Jurkat, Clone E6-1 (cell line): ENCODE results near the gene CDKAL1.
"Not testable (repeated sequence)": the region's sequence is repeated elsewhere in the genome, so short reads cannot be mapped to it uniquely, and the experiment has no call there.

ENCODE experiments used
- DNase-seq: peaks from one replicate; pipeline ENCODE4 v3.0.0-alpha.2; 2011; ENCODE audit warnings: low read depth, low spot score
- H3K4me3 ChIP-seq: 2 replicates; pipeline ENCODE4 v1.5.1; 2011; ENCODE audit warnings: mild to moderate bottlenecking, low read length, control low read depth, moderate library complexity

CDKAL1 gene

DNA sequence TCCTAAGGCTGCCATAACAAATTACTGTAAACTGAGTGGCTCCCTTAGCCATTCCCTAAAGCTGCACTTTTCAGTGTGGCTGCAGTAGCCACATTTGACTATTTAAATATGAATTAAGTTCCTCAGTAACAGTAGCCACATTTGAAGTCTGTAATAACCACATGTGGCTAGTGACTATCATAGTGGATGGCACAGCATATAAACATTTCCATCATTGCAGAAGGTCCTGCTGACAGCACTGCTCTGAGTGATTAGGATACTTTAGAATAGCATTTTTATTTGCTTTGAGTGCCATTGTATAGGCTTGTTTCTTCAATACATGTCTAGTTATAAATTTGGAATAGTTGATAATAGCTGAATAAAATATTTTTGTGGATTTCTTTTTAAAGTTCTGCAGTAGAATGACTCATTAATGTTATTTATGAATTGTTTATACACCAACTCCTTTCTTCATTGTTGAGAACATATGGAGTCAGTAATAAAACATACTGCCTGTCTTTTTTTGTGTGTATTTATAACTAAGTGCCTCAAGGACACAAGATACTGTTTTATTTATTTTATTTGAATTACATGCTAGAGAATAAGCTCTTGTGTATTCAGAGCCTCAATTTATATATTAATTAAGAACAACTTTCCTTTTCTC lies 217.2 kb downstream of the CDKAL1 start:
- H3K4me3 ChIP-seq = no peak overlapping the region
- DNase-seq = no peak

DNA sequence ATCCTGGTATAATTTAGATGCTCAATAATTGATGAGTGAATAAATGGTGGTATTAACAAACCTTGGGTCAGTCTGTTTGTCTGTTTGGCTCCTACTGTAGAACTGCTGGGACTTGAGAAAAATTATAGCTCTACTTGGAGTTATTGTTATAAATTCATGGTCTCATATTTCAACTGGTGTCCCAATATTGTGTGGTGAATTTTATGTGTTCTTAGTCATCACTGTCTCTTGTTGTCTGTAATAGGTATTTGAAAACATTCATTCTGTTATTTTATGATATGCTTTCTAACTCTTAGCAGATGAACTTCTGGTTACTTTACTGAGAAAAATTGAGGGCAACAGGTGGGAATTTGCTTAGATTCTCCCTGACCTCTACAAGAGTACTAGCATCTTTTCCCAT lies 221.4 kb downstream of the CDKAL1 start:
- no peak overlapping the region for H3K4me3 ChIP-seq
- no peak for DNase-seq

DNA sequence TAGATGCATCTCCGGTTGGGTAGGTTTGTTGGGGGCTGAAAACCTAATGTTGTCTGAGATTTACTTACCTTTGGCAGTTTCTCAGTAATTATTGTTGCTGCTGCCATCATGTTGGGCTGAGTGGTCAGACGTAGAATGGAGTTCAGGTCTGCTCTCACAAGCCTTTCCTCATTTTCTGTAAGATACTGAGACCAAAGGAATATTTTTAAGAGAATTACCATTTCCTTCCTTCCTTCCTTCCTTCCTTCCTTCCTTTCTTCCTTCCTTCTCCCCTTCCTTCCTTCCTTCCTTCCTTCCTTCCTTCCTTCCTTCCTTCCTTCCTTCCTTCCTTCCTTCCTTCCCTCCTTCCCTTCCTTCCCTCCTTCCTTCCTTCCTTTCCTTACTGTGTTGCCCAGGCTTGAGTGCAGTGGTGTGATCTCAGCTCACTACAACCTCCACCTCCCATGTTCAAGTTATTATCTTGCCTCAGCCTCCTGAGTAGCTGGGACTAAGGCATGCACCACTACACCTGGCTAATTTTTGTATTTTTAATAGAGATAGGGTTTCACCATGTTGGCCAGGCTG lies 222.4 kb downstream of the CDKAL1 start:
- DNase-seq, H3K4me3 ChIP-seq: not testable (repeated sequence)

DNA sequence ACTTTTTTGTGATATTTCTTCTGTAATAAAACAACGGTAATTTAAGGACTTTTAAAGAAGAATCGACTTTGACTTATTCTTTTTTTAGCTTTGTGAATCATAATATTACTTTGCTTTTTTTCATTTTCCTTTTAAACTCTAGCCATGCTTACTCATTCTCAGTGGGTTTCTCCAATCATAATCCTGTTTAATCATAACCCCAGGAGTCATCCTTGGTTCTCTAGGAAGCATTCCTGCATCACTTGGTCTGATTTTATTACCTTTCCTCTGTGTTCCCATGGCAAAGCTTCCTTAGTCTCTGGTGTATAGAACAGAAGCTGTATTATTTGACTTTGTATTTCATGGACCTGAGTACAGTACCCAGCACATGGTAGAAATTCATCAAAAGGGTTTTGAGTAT lies 223.5 kb downstream of the CDKAL1 start:
- no peak overlapping the region for H3K4me3 ChIP-seq
- DNase-seq = no peak

DNA sequence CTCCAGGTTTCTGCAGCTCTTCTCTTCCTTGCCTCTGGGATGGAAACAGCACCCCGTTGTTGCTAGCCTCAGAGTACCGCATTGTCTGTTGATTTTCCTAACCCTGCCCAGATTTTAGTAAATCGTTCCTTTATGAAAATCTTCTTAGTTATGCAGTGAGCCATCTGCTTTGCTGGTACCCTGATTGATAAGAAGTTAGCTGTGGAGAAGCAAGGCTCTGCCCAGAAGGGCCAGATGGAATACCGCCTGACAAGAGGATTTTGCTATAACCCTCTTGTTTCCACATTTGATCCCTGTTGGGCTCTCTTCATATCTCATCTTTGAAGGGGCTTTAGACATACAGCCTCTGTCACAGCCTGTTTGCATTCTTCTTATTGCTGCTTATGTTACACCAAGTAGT lies 229.0 kb downstream of the CDKAL1 start:
- H3K4me3 ChIP-seq = no peak overlapping the region
- no peak for DNase-seq

DNA sequence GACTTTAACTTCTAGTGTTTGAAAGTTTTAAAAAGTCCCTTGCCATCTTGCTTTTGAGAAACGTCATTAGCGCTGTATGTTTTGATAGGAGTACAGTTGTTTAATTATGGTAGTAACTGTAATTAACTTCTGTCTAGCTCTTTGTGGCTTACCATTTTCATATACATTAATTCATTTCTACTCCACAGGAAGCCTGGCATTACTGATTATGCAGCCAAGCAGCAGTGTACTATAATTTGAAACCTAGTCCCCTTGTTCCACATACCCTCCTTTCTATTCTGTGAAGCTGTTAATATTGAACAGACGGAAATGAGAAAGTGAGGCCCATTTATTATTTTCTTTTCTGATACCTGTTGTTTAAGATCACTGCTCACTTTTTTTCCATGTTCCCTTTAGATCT lies 235.4 kb downstream of the CDKAL1 start:
- H3K4me3 ChIP-seq = no peak overlapping the region
- peak; percentile 35 for DNase-seq

DNA sequence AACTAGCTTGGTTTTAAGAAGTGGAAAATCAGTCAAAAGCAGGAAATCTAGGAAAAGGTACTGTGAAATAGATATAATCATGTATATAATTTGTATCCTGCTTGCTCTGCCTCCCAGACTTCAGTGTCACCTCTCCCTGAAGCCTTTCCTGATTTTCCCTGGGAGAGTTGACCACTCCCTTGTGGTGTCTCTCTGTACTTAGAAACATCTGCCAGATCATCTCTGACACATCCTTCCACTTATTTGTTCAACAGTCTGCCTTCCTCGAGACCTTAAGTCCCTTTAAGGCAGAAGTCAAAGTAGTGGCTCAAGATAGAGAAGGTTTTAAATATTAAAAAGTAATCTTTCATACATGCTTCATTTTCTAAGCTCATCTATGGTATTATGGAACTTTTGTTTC lies 236.5 kb downstream of the CDKAL1 start:
- H3K4me3 ChIP-seq = no peak overlapping the region
- no peak for DNase-seq

DNA sequence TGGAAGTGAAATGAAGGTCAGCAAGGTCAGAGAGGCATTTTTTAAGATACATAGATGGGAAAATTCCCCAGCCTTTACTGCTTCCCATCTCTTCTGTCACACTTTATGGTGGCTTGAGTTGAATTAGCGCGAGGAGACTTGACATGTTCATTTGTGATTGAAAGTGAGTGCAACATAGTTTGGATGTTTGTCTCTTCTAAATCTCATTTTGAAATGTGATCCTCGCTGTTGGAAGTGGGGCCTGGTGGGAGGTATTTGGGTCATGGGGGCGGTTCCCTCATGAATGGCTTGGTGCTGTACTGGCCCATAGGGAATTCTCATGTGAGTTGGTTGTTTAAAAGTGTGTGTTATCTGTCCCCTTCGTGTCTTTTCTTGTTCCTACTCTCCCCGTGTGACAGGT lies 237.2 kb downstream of the CDKAL1 start:
- DNase-seq = no peak
- H3K4me3 ChIP-seq = no peak overlapping the region

DNA sequence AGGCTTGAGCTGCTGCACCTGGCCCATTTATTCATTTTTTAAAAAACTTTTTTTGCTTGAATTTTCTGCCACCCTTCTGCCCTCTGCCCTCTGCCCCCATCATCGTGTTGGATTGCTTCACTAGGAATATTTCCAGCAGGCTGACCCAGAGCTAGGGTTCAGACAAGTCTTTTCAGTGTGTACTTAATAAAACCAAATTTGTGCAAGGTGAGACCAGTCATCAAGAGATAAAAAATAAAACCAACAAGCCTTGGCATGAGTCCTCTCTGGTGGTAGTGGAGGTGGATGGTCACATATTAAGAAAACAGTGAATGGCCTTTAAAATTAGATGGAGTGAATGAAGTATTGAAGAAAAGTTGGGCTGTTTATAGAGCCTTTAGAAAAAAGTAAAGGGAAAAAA lies 239.6 kb downstream of the CDKAL1 start:
- H3K4me3 ChIP-seq = no peak overlapping the region
- DNase-seq = no peak

DNA sequence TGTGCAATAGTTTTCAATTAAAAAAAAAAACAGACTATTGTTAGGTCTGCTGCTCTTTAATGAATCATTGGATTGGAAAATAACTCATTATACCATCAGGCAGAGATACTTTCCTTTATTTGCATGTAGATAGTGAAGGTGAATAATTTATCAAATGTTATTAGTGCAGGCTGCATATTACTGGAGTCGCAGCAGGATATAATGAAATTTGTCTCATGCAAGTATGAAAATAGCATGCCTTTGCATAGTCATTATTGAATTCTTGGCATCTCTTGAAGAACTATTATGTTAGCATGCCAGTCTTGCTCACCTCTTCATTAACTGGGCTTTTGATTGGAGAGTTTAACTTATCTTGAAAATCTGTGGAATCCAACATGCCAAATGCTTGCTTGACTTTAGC lies 241.7 kb downstream of the CDKAL1 start:
- no peak overlapping the region for H3K4me3 ChIP-seq
- no peak for DNase-seq

DNA sequence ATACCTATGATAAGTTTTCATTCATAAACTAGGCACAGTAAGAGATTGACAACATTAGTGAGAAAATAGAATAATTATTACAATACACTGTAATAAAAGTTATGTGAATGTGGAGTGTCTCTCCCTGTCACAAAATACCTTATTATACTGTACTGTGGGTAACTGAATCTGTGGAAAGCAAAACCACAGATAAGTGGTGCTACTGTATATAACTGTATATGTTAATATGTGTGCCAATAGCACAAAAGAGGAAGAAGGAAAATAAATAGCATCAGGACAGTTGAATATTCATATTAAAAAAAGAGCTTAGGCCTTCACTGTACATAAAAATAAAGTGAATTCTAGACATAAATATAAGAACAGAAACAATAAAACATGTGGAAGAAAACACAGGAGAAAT lies 243.5 kb downstream of the CDKAL1 start:
- DNase-seq = no peak
- no peak overlapping the region for H3K4me3 ChIP-seq

DNA sequence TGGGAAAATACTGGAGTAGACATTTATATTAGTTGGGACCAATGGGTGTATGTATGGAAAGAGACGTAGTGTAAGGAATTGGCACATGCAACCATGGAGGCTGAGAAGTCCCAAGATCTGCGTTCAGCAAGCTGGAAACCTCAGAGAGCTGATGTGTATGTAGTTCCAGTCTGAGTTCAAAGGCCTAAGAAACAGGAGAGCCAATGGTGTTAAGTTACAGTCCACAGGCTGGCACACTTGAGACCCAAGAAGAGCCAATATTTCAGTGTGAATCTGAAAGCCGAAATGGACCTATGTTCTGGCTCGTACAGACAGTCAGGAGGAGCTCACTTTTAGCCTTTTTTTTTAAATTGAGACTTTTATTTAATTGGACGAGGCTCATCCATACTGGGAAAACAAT lies 244.2 kb downstream of the CDKAL1 start:
- no peak for DNase-seq
- no peak overlapping the region for H3K4me3 ChIP-seq

DNA sequence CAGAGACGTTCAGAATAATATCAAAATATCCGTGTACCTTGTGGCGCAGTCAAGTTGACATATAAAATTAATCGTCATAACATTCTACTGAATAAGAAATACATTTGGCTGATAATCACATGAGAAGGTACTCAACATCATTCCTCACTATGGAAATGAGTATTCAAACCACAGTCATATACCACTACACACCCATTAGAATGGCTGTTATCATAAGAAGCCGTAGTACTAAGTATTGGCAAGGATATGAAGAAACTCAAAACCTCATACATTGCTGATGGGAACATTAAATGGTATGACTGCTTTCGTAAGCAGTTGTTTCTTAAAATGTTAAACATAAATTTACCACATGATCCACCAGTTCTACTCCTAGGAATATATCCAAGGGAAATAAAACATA lies 244.7 kb downstream of the CDKAL1 start:
- no peak overlapping the region for H3K4me3 ChIP-seq
- no peak for DNase-seq

DNA sequence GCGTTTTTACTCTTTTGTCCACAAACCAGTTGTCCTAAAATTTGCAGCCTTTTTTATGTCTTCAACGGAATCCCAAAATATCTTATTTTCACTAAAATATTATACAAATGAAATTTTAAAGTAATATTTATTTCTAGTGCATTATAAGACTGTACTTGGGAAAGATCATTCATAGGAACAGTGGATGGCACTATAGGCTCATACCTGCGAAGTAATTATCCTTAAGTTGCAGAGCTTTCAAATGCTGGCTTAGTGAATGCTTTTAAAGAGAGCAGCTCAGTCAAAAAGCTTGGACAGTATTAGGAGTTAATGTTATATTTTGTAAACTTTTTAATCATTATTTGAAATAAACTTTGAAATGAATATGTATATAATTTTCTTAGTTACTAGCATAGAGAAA lies 254.9 kb downstream of the CDKAL1 start:
- DNase-seq = no peak
- no peak overlapping the region for H3K4me3 ChIP-seq

DNA sequence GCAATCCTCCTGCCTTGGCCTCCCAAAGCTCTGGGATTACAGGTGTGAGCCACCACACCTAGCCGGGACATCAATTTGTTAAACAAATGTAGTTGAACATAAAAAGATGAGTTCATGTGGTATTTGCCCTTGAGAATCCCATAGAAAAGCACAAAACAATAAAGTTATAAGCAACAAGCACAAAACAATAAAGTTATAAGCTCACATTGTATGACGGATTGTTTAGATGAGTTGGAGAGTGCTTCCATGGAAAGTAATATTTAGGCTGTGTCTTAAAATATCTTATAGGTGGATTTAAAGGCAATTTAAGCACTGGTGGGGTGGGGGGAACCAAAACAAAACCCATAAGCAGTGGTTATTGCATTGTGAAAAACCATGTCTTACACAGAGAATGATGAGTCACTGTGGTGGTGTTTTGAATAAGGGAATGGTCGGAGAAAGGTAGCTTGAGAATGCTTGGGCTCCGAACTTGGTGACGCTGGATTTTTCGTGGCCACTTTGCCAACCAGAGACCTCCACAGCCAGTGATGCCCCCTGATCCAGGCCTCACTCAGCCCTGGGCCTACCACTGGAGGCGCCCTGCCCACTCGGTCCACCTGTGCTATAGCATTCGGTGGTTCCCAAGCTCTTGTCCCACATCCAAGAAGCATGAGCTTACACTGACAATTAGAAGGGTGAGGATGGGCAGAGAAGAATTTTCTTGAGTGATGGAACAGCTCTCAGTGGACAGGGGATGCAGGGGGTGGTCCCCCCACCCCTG lies 256.0 kb downstream of the CDKAL1 start:
- DNase-seq = no peak
- no peak overlapping the region for H3K4me3 ChIP-seq

DNA sequence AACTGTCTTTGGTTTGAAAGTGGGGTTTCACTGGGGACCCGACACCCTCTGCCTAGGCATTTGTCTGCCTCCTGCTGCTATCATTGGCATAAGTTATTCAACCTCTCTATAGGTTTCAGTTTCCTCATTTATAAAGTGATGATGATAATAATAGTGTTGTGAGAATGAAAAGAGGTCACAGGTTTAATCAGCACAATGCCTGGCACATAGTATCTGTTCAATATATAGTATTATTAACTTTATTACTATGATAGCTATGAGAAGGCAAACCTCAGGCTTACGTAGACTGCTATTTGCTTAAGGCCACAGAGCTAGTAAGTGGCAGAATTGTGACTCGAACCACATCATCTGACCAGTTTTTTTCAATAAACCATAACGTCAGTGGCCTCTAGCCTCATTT lies 256.8 kb downstream of the CDKAL1 start:
- DNase-seq = no peak

DNA sequence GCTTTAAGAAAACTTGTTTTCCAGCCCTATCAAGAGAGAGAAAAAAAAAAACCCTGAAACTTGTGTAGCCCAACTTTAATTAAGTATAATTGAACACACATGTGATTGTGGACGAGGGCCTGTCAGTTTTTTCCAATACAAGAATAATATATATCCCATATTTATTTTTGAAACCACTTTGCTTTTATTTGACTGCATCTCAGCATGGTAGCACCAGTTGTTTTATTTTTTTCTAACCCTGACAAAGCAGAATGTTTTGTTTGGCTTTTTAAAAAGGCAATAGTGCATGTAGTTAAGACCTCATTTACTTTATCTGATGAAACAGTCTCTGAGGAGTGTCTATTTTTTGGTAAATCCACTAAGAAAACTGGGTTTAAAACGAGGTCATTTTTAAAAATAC lies 257.7 kb downstream of the CDKAL1 start:
- no peak overlapping the region for H3K4me3 ChIP-seq

More for the DNA sequence above, 256.8 kb downstream of the CDKAL1 start:
- no peak overlapping the region for H3K4me3 ChIP-seq

DNA sequence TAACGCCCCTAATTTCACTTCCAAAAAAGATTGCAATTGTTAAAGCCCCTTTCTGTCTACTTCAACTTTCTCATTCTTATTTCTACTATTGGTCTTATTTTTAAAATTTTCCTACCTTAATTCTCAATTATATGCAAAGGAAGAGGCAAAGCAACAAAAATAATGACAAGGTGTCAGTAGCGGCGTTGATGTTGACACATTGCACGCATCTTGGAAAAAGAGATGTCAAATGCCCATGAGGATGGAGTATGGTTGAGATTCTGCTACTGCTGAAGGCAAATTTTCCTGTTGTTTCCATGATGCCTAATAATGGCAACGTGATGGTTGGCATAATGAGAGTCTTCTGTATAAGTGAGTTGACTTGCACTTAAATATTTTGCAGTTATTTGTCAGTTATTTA lies 258.9 kb downstream of the CDKAL1 start:
- DNase-seq = no peak
- H3K4me3 ChIP-seq = no peak overlapping the region

More for the DNA sequence above, 257.7 kb downstream of the CDKAL1 start:
- no peak for DNase-seq

DNA sequence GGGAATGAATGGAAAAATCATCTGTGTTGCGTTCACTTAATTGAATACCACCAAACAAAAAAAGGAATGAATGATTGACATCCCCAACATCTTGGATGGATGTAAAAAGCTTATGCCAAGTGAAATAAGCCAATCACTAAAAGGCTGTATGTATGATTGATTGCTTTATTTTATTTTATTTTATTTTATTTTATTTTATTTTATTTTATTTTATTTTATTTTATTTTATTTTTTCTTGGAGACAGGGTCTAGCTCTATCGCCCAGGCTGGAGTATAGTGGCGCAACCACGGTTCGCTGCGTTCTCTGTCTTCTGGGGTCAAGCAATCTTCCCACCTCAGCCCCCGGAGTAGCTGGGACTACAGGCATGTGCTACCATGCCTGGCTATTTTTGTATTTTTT lies 263.3 kb downstream of the CDKAL1 start:
- no peak for DNase-seq
- no peak overlapping the region for H3K4me3 ChIP-seq

DNA sequence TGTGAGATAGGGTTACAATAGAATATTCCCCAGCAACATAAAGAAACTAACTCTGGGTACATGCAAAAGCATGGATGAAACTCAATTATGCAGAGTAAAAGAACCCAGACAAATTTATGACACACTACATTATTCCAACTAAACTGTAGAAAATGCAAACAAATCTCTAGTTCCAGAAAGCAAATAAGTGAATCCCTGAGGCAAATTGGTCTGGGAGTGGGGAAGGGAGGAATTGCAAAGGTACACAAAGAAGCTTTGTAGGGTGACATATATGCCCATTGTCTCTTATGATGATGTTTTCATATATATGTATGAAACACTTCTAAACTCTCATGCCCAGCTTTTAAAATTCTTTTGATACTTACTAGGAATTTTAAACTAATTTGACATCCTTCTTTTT lies 266.0 kb downstream of the CDKAL1 start:
- no peak overlapping the region for H3K4me3 ChIP-seq
- DNase-seq = no peak

DNA sequence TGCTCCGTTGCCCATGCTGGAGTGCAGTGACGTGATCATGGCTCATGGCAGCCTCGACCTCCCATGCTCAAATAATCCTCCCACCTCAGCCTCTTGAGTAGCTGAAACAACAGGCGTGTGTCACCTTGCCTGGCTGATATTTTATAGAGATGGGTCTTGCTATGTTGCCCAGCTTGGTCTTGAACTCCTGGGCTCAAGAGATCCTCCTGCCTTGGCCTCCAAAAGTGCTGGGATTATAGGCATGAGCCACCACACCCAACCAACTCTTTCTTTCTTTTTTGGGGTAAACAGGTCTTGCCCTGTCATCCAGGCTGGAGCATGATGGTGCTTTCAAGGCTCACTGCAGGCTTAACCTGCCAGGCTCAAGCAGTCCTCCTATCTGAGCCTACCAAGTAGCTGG lies 266.4 kb downstream of the CDKAL1 start:
- DNase-seq = no peak

More for the DNA sequence above, 266.4 kb downstream of the CDKAL1 start:
- H3K4me3 ChIP-seq = no peak overlapping the region
